Glomerular endothelial cell (primary cell): ENCODE results near the gene HNF4A. TPM values are rescaled to one million over a fixed set of nuclear protein-coding genes. Genes with fewer than 3 reads are reported as not detected.

Experiments used
- DNase-seq: peaks from one replicate; pipeline ENCODE4 v3.0.0-alpha.2; 2011; ENCODE audit warnings: low read depth, low spot score; ENCODE audit errors: extremely low read depth
- total RNA-seq: library from RNA; depleted of rRNA; stranded (reverse); fragments of >200 nt; gene quantifications from 2 replicates; pipeline ENCODE4 v1.2.3, GENCODE V29; 2015

HNF4A gene
- total RNA-seq, 1 donor from 2014 or later = not detected

- DNase-seq = no peak
Observed at GRCh38 chr20:44404204-44405181, 49.0 kb downstream of the HNF4A start.

GRCh38 chr20:44405257-44405656 lies 49.8 kb downstream of the HNF4A start:
- DNase-seq = no peak

GRCh38 chr20:44405785-44406571 lies 50.5 kb downstream of the HNF4A start:
- DNase-seq = no peak

- DNase-seq = no peak
Observed at GRCh38 chr20:44406572-44407137, 51.2 kb downstream of the HNF4A start.

- DNase-seq = no peak
Observed at GRCh38 chr20:44407402-44408184, 52.1 kb downstream of the HNF4A start.

- DNase-seq = no peak
Observed at GRCh38 chr20:44409132-44409600, 53.7 kb downstream of the HNF4A start.

- DNase-seq = no peak
Observed at GRCh38 chr20:44410583-44411019, 55.1 kb downstream of the HNF4A start.

- no peak for DNase-seq
Observed at GRCh38 chr20:44411020-44411756, 55.7 kb downstream of the HNF4A start.

GRCh38 chr20:44411757-44412401 lies 56.4 kb downstream of the HNF4A start:
- DNase-seq = no peak

- DNase-seq = no peak
Observed at GRCh38 chr20:44412402-44413144, 57.1 kb downstream of the HNF4A start.

GRCh38 chr20:44413575-44414345 lies 58.3 kb downstream of the HNF4A start:
- DNase-seq = no peak

GRCh38 chr20:44414346-44414714 lies 58.8 kb downstream of the HNF4A start:
- no peak for DNase-seq

- DNase-seq = no peak
Observed at GRCh38 chr20:44414808-44415207, 59.3 kb downstream of the HNF4A start.

- no peak for DNase-seq
Observed at GRCh38 chr20:44415833-44416715, 60.6 kb downstream of the HNF4A start.

- no peak for DNase-seq
Observed at GRCh38 chr20:44418069-44418905, 62.8 kb downstream of the HNF4A start.
